NCI-H526 (cell line): ENCODE results near the gene NFASC.

Experiments used
- DNase-seq, 2 experiments: peaks; one replicate each; lab custom pipeline; 2025; lab: John Stamatoyannopoulos, UW

Gene NFASC

DNA sequence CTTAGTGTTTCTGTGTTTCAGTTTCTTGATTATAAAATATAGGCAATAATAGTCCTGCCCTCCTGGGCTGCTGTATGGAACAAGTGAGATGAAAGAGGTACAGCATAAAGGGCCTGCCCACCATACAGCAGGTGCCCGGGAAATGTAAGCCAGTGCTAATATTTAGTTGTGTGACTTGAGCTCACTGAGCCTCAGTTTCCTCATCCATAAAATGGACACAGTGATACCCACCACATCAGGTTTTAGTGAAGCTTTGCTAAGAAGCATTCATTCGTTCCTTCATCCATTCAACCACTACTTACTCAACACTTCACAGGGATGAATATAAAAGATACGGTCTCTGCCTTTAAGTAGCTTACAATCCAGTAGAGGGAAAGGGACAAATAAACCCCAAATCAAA lies 192.2 kb downstream of the NFASC start:
- DNase-seq, result no peak

DNA sequence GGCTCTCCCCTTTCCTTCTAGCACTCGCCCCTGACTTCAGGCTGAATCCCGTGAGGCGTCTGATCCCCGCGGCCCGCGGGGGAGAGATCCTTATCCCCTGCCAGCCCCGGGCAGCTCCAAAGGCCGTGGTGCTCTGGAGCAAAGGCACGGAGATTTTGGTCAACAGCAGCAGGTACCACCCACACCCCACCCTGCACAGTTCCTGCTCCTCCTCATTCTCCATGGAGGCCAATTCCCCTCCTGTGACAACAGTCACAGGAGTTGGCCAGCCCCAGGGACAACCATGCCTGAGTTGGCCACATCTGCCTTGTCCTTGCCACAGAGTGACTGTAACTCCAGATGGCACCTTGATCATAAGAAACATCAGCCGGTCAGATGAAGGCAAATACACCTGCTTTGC lies 193.6 kb downstream of the NFASC start:
- no peak for DNase-seq

DNA sequence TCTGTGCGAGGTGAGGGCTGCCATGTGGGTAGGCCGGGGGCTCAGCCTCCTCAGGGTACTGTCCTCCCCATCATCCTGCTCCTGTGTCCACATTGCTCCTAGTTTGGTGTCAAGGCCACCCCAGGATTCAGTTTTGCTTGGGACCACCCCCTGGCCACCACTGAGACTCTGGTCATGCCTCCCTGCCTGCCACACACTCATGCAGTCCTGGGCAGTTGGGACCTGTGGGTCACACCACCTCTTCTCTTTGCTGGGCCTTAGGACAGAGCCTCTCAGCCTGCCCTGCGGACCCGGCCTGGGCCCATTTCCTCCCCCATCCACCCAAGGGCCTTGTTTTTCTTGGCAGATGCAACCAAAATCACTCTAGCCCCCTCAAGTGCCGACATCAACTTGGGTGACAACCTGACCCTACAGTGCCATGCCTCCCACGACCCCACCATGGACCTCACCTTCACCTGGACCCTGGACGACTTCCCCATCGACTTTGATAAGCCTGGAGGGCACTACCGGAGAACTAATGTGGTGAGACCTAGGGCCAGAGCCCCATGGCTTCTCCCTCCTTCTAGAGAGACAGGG lies 194.2 kb downstream of the NFASC start:
- DNase-seq, result no peak

DNA sequence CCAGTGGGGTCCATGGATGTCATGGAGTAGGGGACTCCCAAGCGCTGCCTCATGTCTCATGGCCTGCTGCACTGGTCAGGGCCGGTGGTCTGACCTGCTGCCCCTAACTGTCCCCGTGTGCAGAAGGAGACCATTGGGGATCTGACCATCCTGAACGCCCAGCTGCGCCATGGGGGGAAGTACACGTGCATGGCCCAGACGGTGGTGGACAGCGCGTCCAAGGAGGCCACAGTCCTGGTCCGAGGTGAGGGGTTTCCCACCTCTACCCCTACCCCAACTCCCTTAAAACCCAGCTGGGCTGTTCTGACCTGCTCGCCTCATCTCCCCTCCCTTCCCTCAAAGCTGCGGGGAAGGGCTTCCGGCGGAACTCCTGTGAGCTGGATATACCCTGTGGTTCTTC lies 195.0 kb downstream of the NFASC start:
- no peak for DNase-seq

GRCh38 chr1:205066141-205066818 lies 195.6 kb downstream of the NFASC start:
- no peak for DNase-seq

DNA sequence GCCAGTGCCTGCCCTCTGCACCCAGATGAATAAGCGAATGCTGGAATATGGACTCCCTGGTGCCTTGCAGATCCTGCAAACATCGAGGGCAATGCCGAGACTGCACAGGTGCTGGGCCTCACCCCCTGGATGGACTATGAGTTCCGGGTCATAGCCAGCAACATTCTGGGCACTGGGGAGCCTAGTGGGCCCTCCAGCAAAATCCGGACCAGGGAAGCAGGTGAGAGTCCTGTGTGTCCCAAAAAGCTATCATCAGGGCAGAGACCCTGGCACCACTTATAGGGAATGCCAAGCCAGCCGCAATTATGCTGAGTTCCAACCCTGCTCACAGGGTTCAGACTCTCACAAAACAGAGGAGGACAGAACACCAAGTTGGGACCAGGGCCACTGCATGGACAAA lies 196.4 kb downstream of the NFASC start:
- DNase-seq, result no peak

GRCh38 chr1:205068001-205068400 lies 197.3 kb downstream of the NFASC start:
- DNase-seq, result no peak

DNA sequence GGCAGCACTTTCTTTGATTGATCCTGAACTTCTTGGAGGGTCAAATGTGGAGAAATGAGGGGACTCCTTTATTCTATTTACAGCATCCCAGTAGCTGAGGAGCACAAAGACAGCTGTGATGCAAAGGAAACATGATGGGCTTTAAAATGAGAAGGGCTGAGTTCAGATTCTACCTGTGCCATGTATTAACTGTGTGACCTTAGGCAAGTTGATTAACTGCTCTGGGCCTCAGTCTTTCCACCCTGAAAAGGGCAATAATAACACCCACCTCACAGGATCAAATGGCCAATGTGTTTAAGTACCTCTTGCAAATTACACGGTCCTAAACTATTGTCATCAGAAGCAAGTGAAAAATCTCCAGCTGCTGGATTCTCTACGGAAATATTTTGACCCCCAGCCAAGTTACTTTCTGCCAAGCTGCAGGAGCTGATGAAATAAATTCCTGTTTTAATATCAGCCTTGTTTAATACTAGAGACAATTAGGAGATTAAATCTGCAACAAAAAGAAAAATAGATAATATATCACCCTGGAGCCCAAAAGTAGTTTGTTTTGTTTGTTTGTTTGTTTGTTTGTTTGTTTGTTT lies 197.9 kb downstream of the NFASC start:
- no peak for DNase-seq

GRCh38 chr1:205069371-205070125 lies 198.9 kb downstream of the NFASC start:
- no peak for DNase-seq

DNA sequence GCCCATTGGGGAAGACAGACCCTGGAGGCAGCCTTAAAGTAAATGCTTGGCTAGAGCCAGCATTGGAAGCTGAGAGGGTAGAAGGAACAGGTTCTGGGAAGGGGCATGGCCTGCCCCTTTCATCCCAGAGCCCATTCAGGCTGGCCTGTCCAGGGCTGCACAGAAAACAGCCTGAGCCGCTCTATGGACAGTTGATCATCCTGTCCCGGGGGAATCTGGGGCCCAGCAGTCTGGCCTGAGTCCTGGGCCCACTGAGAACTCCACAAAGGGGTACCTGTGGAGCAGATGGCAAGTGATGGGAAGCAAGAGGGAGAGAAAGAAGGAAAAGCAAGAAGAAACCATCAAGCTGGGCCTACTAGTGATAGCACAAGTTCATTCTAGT lies 200.4 kb downstream of the NFASC start:
- DNase-seq, result no peak

DNA sequence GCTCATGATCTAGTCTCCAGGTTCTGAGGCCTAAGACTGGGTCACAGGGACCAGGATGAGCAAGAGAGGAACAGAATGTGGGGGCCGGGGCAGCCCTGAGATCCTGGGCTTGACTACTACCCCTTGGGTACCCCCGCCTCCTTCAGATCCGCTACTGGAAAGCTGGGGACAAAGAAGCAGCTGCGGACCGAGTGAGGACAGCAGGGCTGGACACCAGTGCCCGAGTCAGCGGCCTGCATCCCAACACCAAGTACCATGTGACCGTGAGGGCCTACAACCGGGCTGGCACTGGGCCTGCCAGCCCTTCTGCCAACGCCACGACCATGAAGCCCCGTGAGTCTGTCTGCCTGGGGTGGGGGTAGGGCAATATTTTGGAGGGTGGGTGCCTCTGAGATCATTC lies 201.1 kb downstream of the NFASC start:
- no peak for DNase-seq

GRCh38 chr1:205072286-205072685 lies 201.6 kb downstream of the NFASC start:
- no peak for DNase-seq
